ACHN (cell line): Measurements from ENCODE around the gene CFDP1.
A peak's percentile ranks its signal among the peaks of the same experiment; 100 is the strongest.

Experiments used
- DNase-seq: peaks from one replicate; pipeline ENCODE4 v3.0.0-alpha.2; 2015
- in situ Hi-C: cut with HindIII; loops from 2 replicates; pipeline ENCODE4 v1.10.0; 2017; ENCODE audit warnings: low sequenced_read_pairs, low pct_ligation_motif_present, low pct_unique_long_range_greater_than_20kb

The CFDP1 gene

DNA sequence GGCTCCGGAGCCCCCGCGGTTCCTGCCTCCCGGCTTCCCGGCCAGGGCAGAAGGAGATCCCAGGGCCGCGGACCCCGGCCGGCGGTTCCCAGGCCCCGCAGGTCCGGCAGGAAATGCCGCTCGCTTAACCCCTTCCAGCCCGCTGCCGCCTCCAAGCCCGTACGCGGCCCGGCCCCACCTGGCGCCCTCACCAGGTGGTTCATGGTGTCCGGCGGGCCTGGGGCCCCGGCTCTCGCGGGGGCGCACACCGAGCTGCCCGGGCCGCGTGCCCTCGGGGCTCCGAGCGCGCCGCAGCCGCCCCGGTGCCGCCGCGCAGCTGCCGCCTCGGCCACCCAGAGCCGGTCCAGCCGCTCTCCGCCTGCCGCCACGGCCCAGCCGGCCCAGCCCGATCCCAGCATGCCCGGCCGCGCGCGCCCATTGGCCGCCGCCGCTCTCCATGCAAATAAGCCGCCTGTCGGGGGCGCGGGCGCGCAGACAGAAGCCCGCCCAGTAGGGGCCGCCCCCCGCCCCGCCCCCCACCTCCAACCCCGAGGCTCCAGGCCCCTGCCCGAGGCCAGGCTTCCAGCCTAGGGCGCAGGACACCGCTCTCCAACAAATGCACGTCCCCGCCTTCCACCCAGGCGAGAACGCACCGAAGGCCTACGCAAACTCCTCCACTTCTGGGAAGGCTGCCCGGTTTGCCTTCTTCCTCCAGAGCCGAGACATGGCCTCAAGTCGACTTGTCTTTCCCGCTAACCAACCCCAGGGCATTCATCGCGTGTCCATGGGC is 181.8 kb downstream of the CFDP1 start, which contains the start of gene BCAR1:
TSS of gene BCAR1 (minus strand) at position 345 of the 769 bp plus-strand sequence. CDS start at position 203, 142 bp downstream.
- DNase-seq, result peak; percentile 93
- in situ Hi-C loops, result no loop called here

- in situ Hi-C loops, result no loop called here
- peak; percentile 85 for DNase-seq
These were observed 182.5 kb downstream of the CFDP1 start for GRCh38 chr16:75250809-75251279.

DNA sequence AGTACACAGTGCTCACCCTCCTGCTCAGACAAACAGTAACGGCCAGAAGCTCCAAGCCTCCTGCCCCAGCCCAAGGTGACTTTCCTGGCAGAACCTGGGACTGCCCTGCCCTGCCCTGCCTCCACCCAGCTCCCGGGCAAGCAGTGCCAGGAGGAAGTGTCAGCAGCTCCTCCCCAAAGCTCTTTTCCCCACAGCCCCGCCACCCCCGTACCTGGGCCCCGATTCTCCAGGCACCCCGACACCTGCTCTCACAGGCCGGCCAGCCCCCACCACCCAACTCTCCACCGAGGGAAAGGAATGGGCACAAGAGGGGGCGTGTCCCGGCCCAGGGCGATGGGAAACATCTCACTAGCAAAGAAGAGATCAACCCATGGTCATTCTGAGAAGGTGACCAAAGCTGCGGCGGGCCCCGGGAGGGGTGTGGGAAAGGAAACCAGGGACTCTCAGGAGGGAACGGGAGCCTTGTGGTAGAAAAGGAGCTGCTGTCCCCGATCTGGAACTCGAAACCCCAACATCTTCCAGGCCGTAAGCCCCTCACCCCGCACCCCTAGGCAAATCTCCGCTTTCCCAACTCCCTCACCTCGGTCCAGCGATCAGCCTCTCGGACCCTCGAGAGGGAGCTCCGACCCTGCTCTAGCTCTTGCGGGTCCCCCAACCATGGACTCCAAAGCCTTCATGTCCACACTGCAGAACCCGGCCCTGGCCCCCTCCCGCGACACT is 183.1 kb downstream of the CFDP1 start:
- DNase-seq, result peak; percentile 44
- in situ Hi-C loops, result no loop called here

DNA sequence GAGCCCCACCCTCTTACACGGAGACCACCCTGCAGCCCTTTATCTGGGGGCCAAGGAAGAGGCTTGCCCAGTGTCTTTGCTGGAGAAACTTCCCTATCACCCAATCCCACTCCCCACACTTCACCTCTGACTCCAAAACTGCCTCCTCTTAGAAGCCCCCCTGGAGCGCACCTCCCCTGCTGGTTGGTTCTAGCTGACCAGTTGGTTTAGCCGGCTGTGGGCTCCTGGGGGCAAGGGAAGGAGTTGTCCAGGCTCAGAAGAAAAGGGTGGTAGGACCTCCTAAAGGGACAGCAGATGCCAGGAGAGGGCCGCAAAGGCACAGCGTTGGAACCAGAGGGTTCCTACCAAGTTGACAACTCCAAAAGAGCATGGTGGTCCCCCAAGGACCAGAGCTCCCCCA is 183.9 kb downstream of the CFDP1 start:
- DNase-seq, result no peak
- in situ Hi-C loops, result loop anchor here (25.0 kb wide), 1 partner anchor 138 kb away; no protein-coding TSS in a partner anchor

DNA sequence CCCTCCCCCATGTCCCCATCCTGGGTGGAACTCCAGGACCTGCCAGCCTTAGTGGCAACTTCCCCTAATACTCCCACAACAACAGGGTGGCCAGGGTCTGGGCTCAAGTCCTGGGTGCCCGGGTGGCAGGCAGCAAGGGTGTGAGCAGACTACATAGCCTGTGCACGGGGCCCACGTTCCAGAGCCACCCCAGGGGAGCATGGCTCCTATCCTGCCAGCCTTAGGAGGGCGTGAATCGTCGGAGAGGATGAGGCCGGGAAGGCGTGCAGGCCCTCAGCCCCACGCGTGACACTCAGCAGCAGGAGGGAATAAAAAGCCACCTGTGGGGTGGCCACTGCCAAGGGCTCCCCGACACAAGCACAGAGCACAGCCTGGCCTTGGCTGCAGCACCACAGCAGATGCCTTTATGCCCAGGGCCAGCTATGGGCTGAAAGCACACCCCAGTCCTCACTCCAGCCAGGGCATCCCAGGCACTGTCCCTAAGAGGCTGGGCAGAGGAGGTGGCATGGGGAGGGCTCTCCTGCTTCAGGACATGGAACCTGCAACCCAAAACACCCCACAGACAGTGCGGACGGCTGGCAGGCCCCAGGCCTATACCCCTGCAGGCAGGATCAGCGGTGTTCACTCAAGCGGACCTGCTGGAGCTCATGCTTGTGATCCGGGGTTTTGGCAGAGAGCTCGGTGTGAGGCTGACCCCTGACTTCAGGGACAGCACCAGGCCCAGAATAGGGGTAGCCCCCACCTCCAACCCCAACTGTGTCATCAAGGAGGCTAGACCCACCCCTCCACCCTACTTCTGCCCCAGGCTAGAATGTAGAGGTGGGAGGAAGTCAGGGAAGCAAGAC is 184.5 kb downstream of the CFDP1 start:
- DNase-seq, result no peak
- in situ Hi-C loops, result loop anchor here (25.0 kb wide), 1 partner anchor 139 kb away; no protein-coding TSS in a partner anchor

DNA sequence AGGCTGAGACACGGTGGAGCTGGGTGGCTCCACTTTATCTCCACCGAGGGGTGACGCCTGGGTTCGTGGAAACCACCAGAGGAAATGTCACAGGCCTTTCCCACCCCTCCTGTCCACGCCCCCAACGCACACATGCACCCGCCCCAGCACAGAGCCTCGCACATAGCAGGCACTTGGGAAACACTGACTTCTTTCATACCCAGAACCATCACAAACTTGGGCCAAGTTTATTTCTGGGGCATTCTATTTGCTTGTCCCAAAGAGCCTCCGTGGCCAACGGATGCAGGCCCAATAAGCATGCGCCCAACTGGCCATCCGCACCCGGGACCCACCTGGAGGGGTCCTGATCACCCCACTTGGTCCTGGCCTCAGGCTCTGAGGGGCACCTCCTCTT is 185.2 kb downstream of the CFDP1 start:
- in situ Hi-C loops, result loop anchor here (25.0 kb wide), 1 partner anchor 139 kb away; no protein-coding TSS in a partner anchor
- DNase-seq, result no peak

- in situ Hi-C loops, result loop anchor here (25.0 kb wide), 1 partner anchor 140 kb away; no protein-coding TSS in a partner anchor
- DNase-seq, result no peak
These were observed 186.1 kb downstream of the CFDP1 start for GRCh38 chr16:75247249-75247648.

- in situ Hi-C loops, result loop anchor here (25.0 kb wide), 1 partner anchor 141 kb away; no protein-coding TSS in a partner anchor
- no peak for DNase-seq
These were observed 186.6 kb downstream of the CFDP1 start for GRCh38 chr16:75246504-75247205.

GRCh38 chr16:75244844-75245758 is 188.2 kb downstream of the CFDP1 start:
- peak; percentile 99 for DNase-seq
- in situ Hi-C loops, result loop anchor here (25.0 kb wide), 1 partner anchor 142 kb away; no protein-coding TSS in a partner anchor

- peak; percentile 62 for DNase-seq
- in situ Hi-C loops, result loop anchor here (25.0 kb wide), 1 partner anchor 143 kb away; no protein-coding TSS in a partner anchor
These were observed 189.0 kb downstream of the CFDP1 start for GRCh38 chr16:75244225-75244809.
